Transverse colon (tissue), 3 donors: ENCODE data around the gene MYBPH.

Experiments used
- EP300 ChIP-seq: sonication (generic); formaldehyde crosslinking; IDR thresholded peaks from one replicate; pipeline ENCODE4 v1.6.1; 2017; ENCODE audit warnings: antibody characterized with exemption, low read depth
- POLR2A ChIP-seq: fragments of 450-650 bp; IDR thresholded peaks from one replicate; pipeline ENCODE4 v1.6.1; 2016; ENCODE audit warnings: antibody characterized with exemption, mild to moderate bottlenecking, moderate library complexity
- TF ChIP-seq, protein P1 (sequence below), 5 experiments: fragments of 200-600 bp in 3 of 5; fragments of 450-650 bp in 2 of 5; sonication (generic) in 3 of 5; IDR thresholded peaks; 1 replicate in 2 of 5; 2 replicates in 3 of 5; pipeline ENCODE4 v1.5.1; 2016 to 2017; ENCODE audit warnings: antibody characterized with exemption in 5 of 5, inconsistent platforms in 3 of 5, mild to moderate bottlenecking in 2 of 5, moderate library complexity in 1 of 5

DNA sequence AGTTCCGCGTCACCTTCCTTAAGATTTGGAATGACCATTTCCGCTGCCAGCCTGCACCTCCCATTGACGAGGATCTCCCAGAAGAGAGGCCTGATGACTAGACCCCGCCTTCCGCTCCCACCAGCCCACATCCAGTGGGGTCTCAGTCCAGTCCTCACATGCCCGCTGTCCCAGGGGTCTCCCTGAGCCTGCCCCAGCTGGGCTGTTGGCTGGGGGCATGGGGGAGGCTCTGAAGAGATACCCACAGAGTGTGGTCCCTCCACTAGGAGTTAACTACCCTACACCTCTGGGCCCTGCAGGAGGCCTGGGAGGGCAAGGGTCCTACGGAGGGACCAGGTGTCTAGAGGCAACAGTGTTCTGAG lies 9.8 kb downstream of the MYBPH start:
- TF ChIP-seq POLR2A = no peak
- no peak for TF ChIP-seq EP300
- TF ChIP-seq, protein P1, sequence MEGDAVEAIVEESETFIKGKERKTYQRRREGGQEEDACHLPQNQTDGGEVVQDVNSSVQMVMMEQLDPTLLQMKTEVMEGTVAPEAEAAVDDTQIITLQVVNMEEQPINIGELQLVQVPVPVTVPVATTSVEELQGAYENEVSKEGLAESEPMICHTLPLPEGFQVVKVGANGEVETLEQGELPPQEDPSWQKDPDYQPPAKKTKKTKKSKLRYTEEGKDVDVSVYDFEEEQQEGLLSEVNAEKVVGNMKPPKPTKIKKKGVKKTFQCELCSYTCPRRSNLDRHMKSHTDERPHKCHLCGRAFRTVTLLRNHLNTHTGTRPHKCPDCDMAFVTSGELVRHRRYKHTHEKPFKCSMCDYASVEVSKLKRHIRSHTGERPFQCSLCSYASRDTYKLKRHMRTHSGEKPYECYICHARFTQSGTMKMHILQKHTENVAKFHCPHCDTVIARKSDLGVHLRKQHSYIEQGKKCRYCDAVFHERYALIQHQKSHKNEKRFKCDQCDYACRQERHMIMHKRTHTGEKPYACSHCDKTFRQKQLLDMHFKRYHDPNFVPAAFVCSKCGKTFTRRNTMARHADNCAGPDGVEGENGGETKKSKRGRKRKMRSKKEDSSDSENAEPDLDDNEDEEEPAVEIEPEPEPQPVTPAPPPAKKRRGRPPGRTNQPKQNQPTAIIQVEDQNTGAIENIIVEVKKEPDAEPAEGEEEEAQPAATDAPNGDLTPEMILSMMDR (IDR thresholded peaks at IDR 0.05) = no peak
